Stimulated activated naive CD8-positive, alpha-beta T cell treated with anti-CD3 and anti-CD28 coated beads, Interleukin-15, Interleukin-2, amounts not matched to agents 100 U/mL and 50 U/mL, for 24 hours (primary cell): Measurements from ENCODE around the gene CD300LG.
"Not testable (repeated sequence)": the region's sequence is repeated elsewhere in the genome, so short reads cannot be mapped to it uniquely, and the experiment has no call there.

Source experiments
- ATAC-seq: fragments of 150-1000 bp; cut with Tn5 transposase; one replicate; pipeline ENCODE4 v1.10.0; 2021
- DNase-seq: peaks from one replicate; pipeline ENCODE4 v3.0.0; 2021

CD300LG gene

GRCh38 chr17:43879723-43880419, 32.9 kb downstream of the CD300LG start:
- DNase-seq (no peak), ATAC-seq (no peak)

- no peak for ATAC-seq
- DNase-seq, result peak; percentile 52
These were observed 33.5 kb downstream of the CD300LG start for GRCh38 chr17:43880420-43880991.

GRCh38 chr17:43881181-43881580, 34.2 kb downstream of the CD300LG start:
- ATAC-seq (no peak), DNase-seq (no peak)

GRCh38 chr17:43881758-43882505, 35.0 kb downstream of the CD300LG start:
- ATAC-seq, result no peak
- DNase-seq, result no peak

- ATAC-seq, result no peak
These were observed 35.9 kb downstream of the CD300LG start for GRCh38 chr17:43882761-43883415.

GRCh38 chr17:43888548-43888947, 41.6 kb downstream of the CD300LG start:
- DNase-seq (no peak), ATAC-seq (no peak)

More at GRCh38 chr17:43882761-43883415, 35.9 kb downstream of the CD300LG start:
- DNase-seq, result no peak

- DNase-seq, result no peak
These were observed 43.3 kb downstream of the CD300LG start for GRCh38 chr17:43890240-43890639.

GRCh38 chr17:43891851-43892646, 45.1 kb downstream of the CD300LG start:
- DNase-seq (no peak), ATAC-seq (no peak)

More at GRCh38 chr17:43890240-43890639, 43.3 kb downstream of the CD300LG start:
- no peak for ATAC-seq

- ATAC-seq, result no peak
- DNase-seq, result no peak
These were observed 45.6 kb downstream of the CD300LG start for GRCh38 chr17:43892647-43892952.

- DNase-seq, ATAC-seq: not testable (repeated sequence)
These were observed 47.5 kb downstream of the CD300LG start for GRCh38 chr17:43894494-43894893.

- DNase-seq (no peak), ATAC-seq (no peak)
These were observed 50.9 kb downstream of the CD300LG start for GRCh38 chr17:43897831-43898230.

GRCh38 chr17:43898446-43898845, 51.5 kb downstream of the CD300LG start:
- ATAC-seq, result no peak
- DNase-seq, result no peak

GRCh38 chr17:43900183-43900857, 53.3 kb downstream of the CD300LG start:
- DNase-seq, result peak; percentile 85

GRCh38 chr17:43900858-43901754, 54.1 kb downstream of the CD300LG start:
- ATAC-seq, result no peak
- DNase-seq, result no peak

More at GRCh38 chr17:43900183-43900857, 53.3 kb downstream of the CD300LG start:
- peak; percentile 98 for ATAC-seq

- ATAC-seq, result no peak
These were observed 55.0 kb downstream of the CD300LG start for GRCh38 chr17:43901861-43902589.

GRCh38 chr17:43905400-43905984, 58.5 kb downstream of the CD300LG start:
- ATAC-seq (no peak), DNase-seq (no peak)

More at GRCh38 chr17:43901861-43902589, 55.0 kb downstream of the CD300LG start:
- no peak for DNase-seq

GRCh38 chr17:43905985-43906852, 59.2 kb downstream of the CD300LG start:
- no peak for ATAC-seq
- DNase-seq, result peak; percentile 48

GRCh38 chr17:43906951-43907424, 60.0 kb downstream of the CD300LG start:
- DNase-seq, result no peak
- no peak for ATAC-seq
